Hematopoietic multipotent progenitor cell treated with erythropoietin and hydrocortisone succinate and interleukin-3 and kit ligand, for 8 days (in vitro differentiated cells): ENCODE measurements around the gene RBM39.
A peak's percentile ranks its signal among the peaks of the same experiment; 100 is the strongest.
"Not testable (repeated sequence)": the region's sequence is repeated elsewhere in the genome, so short reads cannot be mapped to it uniquely, and the experiment has no call there.

ENCODE experiments used
- DNase-seq: peaks from one replicate; pipeline ENCODE4 v3.0.0-alpha.2; 2015

RBM39 gene

DNA sequence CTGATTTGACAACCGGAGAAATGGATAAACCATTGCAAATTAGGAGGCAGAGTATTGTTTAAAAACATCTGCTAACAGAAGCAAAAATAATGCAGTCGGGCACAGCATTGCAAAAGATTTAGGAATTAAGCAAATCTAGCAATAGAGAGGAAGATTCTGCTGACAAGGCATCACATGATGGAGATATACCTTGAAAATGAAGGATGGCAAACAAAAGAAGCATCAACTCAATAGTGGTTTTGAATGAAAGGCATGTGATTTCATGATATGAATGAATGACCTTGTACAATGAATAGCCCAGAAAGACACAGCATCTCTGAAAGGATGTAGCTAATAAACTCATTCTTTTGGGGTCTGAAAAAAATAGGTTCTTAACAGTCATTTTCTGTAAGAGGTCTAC is 8.6 kb upstream of the RBM39 start:
- no peak for DNase-seq

DNA sequence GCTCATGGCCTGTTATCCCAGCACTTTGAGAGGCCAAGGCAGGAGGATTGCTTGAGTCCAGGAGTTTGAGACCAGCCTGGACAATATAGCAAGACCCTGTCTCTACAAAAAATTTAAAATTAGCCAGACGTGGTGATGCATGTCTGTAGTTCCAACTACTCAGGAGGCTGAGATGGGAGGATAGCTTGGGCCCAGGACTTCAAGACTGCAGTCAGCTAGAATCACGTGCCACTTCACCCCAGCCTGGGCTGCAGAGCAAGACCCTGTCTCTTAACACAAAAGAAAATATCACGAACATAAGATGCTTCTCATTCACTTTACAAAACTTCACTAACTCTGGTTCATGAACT is 2.4 kb upstream of the RBM39 start:
- DNase-seq, result not testable (repeated sequence)

DNA sequence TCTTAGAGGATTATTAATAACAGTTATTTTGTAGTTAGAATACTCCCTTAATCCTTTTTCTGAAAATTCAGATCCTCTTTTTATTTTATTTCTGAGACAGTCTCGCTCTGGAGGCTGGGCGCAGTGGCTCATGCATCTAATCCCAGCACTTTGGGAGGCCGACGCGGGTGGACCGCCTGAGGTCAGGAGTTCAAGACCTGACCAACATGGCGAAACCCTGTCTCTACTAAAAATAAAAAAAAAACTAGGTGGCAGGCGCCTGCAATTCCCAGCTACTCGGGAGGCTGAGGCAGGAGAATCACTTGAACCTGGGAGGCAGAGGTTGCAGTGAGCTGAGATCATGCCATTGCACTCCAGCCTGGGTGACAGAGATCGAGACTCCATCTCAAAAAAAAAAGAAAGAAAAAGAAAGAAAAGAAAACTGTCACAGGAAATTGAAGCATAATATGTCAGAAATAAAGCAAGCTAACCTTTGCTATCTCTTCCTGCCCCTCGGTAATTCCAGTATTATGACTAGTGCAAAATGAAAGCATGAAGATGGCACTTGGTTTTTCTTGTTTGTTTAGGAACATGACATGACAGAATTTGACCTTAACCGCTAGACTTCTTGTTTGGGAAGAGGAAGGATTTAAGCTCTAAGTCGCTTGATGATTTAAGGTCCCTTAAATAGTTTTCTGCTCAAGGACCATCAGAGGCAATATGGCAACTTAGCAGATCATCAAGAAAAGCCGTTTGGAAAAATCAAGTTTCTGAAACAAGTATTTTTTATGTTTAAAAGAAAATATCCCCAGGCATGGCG is 1.8 kb upstream of the RBM39 start:
- peak; percentile 53 for DNase-seq

DNA sequence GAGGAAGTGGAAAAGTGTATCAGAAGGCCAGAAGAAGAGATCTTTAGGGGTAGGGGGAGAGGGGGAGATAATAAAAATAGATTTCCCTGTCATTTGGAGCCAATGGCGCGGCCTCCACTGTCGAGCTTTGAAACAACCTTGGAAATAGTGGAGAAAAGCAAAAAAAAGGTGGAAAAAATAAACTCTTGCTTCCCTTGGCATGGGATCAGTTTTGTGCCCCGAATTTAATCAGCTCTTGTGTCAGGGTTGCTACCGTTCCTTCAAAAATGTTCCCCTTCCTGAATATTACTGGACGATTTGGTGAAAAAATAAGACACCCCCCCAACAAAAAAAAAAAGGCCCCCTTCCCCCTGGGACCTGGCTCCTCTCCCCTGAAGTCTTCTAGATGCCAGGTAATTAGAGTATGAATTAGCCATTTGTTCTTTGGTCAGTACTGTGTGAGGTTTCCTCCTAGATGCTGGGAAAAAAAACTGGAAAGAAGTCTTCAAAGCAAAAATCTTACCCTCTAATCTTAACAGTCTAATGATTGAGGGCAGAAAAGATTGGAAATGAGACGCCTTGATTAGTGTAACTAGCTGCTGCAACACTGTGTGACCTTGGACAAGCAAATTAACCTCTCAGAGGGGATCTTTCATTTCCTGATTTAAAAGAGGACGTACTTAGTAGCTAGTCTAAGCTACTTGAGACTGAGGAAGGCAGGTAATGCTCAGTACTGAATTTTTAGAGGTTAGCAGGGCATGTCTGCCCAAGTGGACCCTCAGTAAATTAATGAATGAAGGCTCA is 872 bp upstream of the RBM39 start:
- peak; percentile 64 for DNase-seq

DNA sequence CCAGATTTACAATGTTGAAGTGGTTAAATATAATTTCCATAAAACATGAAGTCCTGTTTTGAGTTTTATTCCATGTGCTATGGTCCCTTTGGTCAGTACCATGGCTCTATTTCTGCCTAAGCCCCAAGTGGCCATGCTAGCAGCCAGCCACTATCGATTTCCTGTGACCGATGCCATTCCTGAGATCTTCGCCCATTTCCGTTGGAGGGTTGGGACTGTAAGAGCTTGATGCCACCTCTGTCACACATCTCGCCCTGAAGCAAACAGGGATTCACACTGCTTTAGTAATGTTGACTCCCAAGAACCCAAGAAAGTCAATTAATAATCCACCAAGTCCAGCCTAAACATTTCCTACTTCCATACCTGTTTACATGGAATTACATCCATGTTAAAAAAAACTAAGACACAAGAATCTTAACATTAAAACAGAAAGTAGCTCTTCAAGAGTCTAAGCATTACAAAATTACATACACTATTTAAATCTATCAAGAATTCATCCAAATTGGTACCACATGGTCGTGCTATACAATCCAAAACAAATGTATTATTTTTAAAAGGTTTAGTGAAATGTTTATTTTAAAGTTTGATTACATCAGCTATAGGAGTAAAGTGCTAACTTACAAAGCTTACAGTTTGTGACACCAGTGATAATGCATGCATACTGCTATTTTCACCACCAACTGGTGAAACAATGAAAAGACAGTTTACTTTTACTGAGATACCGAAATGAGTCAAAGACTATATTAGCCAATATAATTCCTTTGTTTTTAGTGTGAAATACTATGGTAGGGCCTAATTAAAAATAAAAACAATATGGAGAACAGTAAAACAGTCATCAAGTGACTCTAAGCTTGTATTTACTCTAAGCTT is 2.5 kb downstream of the RBM39 start:
- peak; percentile 68 for DNase-seq

DNA sequence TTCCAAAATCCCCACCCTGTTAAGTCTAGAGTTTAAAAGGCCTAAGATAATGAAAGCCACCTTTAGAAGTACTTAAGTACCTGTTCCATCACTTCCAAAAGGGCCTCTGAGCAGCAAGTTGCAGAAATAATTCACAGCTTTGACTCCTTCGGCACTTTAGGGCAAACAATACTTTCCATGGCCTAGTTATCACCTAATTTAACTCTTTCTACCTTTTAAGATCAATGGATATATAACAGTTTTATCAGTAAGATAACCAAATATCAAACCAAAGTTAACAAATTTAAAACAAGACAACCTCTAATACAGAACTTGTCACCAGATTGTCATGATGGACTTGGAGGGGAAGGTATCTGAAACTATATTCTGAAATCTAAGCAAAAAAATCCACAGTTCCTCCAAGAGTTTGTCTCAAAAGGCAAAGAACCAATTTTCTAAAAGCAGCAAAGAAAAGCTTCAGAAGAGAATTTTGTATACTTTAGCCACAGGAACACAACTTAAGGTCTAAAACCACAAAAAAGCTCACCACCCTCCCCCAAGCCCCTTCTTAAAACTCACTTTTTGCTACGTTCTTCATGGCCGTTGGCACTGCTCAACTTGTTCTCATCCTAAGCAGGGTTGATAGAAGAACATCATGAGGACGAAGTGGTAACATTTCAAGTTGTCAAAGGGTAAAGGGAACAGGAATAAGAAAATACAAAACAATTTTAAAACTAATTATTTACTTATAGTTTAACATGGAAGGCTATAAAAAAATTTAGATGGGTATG is 3.5 kb downstream of the RBM39 start:
- DNase-seq, result no peak

DNA sequence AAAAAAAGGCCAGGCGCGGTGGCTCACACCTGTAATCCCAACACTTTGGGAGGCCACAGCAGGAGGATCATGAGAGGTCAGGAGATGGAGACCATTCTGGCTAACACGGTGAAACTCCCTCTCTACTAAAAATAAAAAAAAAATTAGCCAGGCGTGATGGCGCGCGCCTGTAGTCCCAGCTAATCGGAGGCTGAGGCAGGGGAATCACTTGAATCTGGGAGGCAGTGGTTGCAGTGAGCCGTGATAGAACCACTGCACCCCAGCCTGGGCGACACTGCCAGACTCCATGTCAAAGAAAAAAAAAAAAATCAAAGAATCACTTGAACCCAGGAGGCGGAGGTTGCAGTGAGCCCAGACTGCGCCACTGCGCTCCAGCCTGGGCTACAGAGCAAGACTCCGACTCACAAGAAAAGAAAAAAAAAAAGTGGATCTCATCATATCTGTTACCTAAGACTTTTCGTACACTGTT is 4.2 kb downstream of the RBM39 start:
- DNase-seq, result no peak

DNA sequence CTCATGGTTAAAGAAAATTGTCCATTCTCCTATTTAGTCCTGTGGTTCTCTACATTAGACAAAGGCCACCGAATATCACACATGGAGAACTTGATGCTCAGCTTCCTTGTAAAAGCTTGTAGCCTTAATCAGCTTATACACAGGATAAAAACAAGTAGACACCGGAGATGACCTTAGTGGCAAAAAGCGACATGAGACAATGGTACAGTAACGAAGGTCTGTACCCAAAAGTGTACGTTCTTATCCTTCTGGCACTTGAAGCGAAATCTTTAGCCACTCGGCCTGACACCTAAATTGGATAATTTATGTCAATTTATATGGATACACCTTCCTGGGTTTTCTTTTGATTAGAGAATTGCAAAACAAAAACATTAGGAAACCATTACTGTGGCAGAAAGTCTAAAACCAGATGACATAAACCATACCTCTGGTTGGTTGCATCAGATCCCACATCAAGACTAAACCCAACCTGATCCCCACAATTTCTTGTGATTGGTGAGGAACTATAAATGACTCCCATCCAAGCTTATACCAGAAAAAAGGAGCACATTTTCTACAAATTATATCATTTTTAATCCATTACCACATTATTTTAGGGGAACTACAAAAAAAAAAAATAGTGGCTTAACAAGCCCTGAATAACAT is 6.1 kb downstream of the RBM39 start:
- DNase-seq, result no peak

DNA sequence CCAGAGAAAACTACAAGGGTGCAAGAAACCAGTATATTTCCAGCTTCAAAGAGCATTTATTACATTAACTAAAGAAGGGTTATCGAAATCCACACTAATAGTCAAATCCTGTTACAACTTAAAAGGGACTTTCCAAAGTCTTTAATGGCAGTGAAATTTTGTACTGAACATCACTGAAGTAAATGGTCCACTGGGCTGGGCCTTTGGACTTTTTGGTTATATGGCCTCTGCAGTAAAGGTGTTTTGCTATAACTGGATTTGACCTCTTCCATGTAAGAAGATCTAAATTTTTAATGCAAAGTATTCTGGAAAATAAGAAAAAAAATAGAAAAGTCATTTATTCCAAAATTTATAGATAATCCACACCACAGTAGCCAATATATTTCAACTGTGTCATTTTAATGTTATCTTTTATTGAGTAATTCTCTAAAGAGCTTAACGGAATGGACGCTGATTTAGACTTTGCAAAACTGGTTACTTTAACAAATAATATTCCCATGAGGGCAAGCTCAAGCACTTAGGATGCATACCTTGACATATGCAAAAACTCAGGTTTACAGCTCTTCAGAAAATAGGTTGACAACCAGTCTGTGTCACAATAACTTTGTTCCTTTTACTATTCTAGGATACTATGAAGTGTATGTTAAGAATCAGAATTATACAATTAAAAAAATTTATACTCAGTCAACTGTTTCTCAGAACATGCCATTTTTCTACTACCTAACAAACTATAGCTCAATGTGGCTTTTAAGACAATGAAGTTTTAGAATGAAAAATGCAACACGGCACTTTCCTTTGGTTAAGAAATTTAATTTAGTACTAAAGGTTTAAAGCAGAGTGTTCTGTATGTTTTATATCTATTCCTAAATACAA is 7.0 kb downstream of the RBM39 start:
- DNase-seq, result no peak

DNA sequence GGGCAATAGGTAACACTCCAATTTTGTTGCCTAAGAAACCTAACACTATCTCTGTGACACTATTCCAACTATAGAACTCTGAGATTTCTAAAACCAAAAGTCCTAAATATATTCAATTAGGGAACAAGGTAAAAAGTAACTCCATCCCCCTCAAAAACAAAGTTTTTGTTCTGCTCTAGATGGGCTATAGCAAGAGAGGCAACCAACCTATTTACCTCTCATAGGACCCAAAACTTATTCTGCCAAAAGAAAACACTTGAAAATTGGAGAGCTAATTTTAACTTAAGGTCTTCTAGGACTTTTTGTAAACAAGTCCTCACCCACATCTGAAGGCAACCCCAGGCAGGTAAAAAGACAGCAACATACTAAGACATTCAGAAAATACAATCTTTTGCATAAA is 7.7 kb downstream of the RBM39 start:
- DNase-seq, result no peak

DNA sequence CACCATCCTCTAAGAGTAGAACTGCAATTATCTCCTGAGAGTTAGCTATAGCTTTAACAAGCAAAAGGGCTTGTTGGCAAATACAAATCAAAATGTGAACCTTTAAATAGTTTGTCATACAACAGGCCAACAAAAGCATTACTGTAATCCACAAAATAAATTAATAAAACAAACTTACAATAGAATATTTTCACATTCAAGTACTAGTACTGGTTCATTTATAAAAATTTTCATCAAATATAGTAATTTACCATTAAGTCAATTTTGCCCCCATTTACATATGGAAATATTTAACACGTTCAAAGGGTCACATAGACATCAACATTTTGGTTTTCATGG is 9.4 kb downstream of the RBM39 start:
- DNase-seq, result no peak

DNA sequence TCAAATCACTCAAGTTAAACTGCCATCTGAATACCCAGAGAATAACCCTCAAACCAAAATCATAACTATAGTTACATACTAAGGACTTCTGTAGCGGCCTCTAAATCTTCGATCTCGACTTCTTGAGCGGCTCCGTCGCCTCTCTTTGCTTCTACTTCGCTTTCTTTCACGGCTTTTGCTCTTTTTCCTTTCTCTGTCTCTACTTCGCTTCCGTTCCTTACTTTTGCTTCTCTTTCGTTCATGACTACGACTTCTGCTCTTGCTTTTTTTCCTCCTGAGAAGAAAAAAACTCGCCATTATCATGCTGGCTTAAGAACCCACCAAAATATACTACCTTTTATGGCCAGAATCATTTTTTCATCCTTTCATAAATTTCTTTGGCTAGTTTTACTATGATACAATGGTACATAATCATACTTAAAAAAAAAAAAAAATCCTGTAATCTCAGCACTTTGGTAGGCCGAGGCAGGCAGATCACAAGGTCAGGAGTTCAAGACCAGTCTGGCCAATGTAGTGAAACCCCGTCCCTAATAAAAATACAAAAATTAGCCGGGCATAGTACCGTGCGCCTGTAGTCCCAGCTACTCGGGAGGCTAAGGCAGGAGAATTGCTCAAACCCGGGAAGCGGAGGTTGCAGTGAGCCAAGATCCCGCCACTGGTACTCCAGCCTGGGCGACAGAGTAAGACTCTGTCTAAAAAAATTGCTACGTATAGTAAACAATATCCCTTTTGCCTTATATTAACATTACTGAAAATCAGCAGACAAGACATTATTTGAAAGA is 10.0 kb downstream of the RBM39 start:
- no peak for DNase-seq

DNA sequence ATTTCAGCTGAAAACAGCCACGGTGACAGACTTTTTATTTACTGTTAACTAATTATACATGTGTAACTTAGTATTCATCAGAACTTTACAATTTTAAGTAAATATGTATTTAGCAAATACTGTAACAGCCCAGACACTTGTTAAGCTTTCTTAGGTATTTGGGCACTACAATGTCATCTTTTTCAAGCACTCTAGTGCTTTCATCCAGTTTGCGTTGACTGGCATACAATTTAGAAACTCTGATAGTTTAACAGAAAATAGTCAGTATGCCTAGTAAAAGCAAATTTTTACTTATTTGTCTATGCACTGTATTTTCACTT is 10.6 kb downstream of the RBM39 start:
- no peak for DNase-seq

DNA sequence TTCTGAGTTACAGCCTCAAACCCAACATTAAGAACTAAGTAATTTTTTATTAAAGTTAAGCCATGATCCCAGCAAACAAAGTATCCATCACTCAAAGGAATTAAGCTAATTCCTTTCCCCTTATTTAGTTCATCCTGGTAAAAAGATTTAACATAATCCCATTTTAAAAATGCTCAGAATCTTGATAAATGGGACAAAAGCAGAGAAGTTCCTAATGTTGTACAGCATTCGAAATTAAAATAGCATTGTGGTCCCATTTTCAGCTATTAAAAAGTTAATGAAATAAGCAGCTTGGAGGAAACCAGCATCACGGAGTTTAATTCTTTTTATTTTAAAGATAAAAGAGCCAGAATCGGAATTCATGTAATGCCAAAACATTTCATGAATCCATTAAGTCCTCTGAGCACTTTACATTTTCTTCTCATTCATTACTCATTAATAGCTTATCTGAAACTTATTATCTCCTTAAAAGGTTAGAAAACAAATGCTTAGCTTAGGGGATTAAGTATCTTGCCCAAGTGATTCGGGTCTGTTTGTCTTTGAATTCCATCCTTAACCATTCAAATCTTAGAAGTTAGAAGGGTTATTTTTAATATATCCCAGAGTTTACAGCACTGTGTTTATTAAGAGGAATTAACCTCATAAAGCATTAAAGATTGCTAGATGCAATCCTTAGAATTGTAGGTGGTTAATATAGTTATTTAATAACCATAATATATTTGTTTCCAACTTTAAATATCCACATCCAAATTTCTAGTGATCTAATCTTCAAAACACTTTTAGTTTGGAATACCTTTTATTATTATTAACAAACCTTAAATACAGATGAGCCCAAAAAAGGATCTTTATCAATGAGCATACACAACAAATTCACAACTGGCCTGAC is 11.2 kb downstream of the RBM39 start:
- DNase-seq, result no peak

DNA sequence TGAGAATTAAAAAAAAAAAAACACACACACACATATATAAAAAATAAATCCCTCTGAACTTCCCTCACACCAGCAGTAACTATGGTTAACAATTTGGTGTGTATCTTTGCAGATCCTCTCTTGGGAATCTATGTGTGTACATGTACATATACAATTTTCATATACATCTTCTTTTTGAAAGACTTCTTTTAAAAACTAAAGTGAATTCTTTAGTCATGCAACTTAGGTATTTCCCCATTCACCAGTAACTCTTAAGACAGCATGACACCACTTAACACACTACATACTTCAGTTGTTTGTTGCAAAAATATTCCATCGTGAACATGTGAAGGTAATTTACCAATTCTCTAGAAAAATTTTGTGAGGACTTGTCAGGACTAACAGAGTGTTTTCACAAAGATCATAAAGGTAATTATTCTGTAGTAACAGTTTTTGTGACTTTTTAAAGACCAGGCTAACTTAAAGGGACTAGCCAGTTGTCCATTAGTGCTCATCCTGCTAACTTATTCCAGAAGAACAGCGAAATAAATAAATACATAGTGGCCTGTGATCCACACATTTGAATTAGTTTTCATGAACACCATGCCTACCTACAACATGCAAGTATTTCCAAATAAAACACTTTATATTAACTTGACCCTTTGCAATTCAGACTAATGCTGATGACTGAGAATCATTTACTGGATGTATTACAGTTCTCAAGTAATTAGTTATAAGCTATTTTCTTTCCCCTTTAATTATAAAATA is 12.1 kb downstream of the RBM39 start:
- DNase-seq, result no peak

DNA sequence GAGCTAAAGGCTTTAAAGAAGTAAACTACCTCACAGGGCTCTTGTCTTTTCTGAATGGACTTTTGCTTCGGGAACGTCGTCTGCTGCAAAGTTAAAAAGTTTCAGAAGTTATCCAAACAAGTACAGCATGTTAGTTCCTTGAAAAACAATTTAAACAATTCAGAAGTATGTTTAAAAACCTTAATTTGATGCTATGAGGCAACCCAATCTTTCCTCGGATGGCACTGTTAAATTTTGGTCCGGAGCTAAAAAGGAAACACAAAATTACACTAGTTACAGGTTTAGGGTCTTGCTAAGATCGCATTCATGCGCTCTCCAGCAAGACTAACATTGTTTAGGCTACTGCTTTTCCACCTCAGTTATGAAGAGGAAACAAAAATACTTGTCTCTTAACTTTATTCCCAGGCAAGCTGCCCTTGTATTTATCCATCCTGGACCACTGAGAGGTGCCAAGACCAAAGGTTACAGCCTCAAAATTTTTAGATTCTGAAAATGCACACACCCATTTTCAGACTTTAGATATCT is 12.7 kb downstream of the RBM39 start:
- DNase-seq, result no peak

DNA sequence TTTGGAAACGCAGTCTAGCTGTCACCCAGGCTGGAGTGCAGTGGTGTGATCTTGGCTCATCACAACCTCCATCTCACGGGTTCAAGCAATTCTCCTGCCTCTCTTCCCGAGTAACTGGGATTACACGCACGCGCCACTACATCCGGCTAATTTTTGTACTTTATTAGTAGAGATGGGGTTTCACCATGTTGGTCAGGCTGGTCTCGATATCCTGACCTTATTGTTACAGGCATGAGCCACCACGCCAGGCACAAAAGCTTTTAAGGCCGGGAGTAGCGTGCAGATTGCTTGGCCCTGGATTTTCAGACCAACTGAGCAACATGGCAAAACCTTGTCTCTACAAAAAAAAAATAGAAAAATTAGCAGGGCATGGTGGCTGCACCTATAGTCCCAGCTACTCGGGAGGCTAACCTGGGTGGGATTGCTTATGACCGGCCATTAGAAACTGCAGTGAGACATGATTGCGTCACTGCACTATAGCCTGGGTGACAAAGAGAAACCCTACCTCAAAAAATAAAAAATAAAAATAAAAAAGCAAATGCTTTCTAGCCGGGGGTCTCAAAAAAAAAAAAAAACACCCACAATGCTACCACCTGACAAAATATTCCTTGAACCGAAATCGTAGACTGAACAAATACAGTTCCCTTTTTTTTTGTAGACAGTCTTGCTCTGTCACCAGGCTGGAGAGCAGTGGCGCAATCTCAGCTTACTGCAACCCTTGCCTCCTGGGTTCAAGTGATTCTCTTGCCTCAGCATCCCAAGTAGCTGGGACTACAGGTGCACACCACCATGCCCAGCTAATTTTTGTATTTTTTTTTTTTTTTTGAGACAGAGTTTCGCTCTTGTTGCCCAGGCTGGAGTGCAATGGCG is 15.0 kb downstream of the RBM39 start:
- DNase-seq, result no peak
